Mucosa of descending colon (tissue), 3 donors: ENCODE measurements around the gene JPH2. TPM values are rescaled to one million over a fixed set of nuclear protein-coding genes. Genes with fewer than 3 reads are reported as not detected.

Experiments used
- ATAC-seq: fragments of 200-7000 bp; cut with Tn5 transposase; one replicate; pipeline ENCODE4 v1.9.1; 2020; ENCODE audit warnings: mild to moderate bottlenecking, moderate library complexity
- DNase-seq, 3 donors: peaks; one replicate each; pipeline ENCODE4 v3.0.0-alpha.2; 2020
- H3K36me3 ChIP-seq: fragments of 200-600 bp; one replicate; pipeline ENCODE4 v1.8.0; 2021; ENCODE audit warnings: low read depth, mild to moderate bottlenecking
- H3K4me1 ChIP-seq: fragments of 200-600 bp; one replicate; pipeline ENCODE4 v1.8.0; 2021; ENCODE audit warnings: low read depth, mild to moderate bottlenecking
- H3K4me3 ChIP-seq: fragments of 200-600 bp; one replicate; pipeline ENCODE4 v1.8.0; 2021; ENCODE audit warnings: mild to moderate bottlenecking
- H3K9me3 ChIP-seq: fragments of 200-600 bp; one replicate; pipeline ENCODE4 v1.8.0; 2021; ENCODE audit warnings: mild to moderate bottlenecking
- intact Hi-C, 2 donors: fragments of 100-400 bp; cut with DNase I in 1 of 2; cut with micrococcal nuclease in 1 of 2; formaldehyde crosslinking; loops; one replicate each; pipeline versions ENCODE4 v1.11.0 to v1.11.1; 2022; cut with DNase I, micrococcal nuclease
- total RNA-seq, 3 donors: library from RNA; stranded (reverse); fragmentation: NEBNext Ultra II Directional in 2 of 3; extraction: Animal tissue kit (Norgen Biotek cat#: 25700) in 2 of 3; gene quantifications; one replicate each; pipeline versions ENCODE4 v1.2.1 to v1.2.4, GENCODE V29; 2021 to 2023
- TF ChIP-seq, protein P1 (sequence below): fragments of 200-600 bp; IDR thresholded peaks from one replicate; pipeline ENCODE4 v1.8.0; 2022; ENCODE audit warnings: antibody characterized with exemption, mild to moderate bottlenecking
- donor health status: DM: no; HTN: no; CAD: no; lungs with moderate emphysema.
- donor health status: DM: no; HTN: no; CAD: no.
- donor health status: DM: no; HTN: yes; CAD: no.

The JPH2 gene
- total RNA-seq, 3 donors from 2014 or later: 2.3 to 87.3 (median 8.3) TPM

DNA sequence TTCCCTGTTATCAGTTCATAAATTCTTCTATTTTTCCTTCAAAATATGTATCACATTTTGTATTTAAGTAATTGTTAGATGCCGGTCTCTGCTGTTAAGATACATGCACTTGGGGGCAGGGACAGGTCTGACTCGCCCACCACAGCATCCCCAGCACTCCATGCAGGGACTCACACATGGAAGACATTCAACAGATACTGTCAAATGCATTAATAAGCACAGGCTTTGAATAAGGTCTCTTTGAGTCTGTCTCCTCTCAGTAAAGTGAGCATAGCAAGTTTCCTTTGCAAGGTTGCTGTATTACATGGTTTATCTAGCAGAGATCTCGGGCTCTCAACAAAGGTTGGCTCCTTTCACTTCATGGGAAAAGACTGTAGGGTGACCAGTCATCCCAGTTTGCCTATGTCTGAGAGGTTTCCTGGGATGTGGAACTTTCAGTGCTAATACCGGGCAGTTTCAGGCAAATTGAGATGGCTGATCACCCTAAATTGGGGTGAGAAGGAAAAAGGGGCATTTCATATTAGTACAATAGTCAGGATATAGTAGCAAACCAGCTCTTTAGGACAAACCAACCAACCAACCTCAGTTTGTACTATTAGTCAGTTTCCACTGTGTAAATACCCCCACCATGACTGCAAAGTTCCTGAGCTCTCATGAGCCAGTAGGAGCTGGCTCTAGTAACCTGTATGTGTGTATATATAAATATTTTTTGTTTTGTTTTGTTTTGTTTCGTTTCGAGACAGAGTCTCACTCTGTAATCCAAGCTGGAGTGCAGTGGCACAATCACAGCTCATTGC lies 15.0 kb downstream of the JPH2 start:
- TF ChIP-seq, protein P1, sequence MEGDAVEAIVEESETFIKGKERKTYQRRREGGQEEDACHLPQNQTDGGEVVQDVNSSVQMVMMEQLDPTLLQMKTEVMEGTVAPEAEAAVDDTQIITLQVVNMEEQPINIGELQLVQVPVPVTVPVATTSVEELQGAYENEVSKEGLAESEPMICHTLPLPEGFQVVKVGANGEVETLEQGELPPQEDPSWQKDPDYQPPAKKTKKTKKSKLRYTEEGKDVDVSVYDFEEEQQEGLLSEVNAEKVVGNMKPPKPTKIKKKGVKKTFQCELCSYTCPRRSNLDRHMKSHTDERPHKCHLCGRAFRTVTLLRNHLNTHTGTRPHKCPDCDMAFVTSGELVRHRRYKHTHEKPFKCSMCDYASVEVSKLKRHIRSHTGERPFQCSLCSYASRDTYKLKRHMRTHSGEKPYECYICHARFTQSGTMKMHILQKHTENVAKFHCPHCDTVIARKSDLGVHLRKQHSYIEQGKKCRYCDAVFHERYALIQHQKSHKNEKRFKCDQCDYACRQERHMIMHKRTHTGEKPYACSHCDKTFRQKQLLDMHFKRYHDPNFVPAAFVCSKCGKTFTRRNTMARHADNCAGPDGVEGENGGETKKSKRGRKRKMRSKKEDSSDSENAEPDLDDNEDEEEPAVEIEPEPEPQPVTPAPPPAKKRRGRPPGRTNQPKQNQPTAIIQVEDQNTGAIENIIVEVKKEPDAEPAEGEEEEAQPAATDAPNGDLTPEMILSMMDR: no peak
- DNase-seq (no peak), ATAC-seq (no peak)
- Histone ChIP-seq H3K36me3 (no peaks in the 10 kb centered on the region), H3K4me1 (no peaks in the 10 kb centered on the region), H3K4me3 (no peak overlapping the region), H3K9me3 (no peaks in the 10 kb centered on the region)
- intact Hi-C loops: no loop called here

GRCh38 chr20:44170816-44171410 lies 16.1 kb downstream of the JPH2 start:
- Histone ChIP-seq H3K4me3 (no peak overlapping the region), H3K4me1 (no peaks in the 10 kb centered on the region), H3K9me3 (no peaks in the 10 kb centered on the region), H3K36me3 (no peaks in the 10 kb centered on the region)
- intact Hi-C loops: no loop called here
- no peak for ATAC-seq
- no peak for DNase-seq
- TF ChIP-seq, protein P1: no peak

DNA sequence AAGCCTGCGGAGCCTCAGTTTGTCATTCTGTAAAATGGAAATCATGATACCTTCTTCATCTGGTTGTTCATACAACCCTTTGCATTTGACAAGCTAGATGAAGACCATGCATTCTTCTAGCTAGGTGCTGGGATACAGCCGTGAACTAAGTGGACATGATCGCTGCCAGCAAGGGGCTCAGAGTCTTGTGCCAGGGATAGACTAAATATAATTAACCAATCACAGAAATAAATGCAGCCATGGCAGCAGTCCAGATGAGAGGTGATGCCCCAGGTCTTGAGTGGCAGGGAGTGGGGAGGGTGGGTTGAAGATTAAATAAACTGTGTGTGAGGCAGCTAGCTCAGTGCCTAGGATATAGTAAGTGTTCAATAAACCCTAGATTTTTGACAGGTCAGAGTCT lies 19.3 kb downstream of the JPH2 start:
- H3K4me1 ChIP-seq: no peaks in the 10 kb centered on the region
- DNase-seq (no peak), ATAC-seq (no peak)
- TF ChIP-seq, protein P1: no peak
- no peaks in the 10 kb centered on the region for H3K9me3 ChIP-seq
- H3K36me3 ChIP-seq: no peaks in the 10 kb centered on the region
- H3K4me3 ChIP-seq: no peak overlapping the region
- intact Hi-C loops: no loop called here

- H3K4me3 ChIP-seq: no peak overlapping the region
- intact Hi-C loops: no loop called here
- no peaks in the 10 kb centered on the region for H3K36me3 ChIP-seq
- no peaks in the 10 kb centered on the region for H3K4me1 ChIP-seq
- ATAC-seq: no peak
- TF ChIP-seq, protein P1: no peak
- H3K9me3 ChIP-seq: no peaks in the 10 kb centered on the region
- no peak for DNase-seq
These were observed 20.5 kb downstream of the JPH2 start for GRCh38 chr20:44166477-44166876.

GRCh38 chr20:44166008-44166407 lies 21.0 kb downstream of the JPH2 start:
- no peak for DNase-seq
- H3K36me3 ChIP-seq: no peaks in the 10 kb centered on the region
- no peaks in the 10 kb centered on the region for H3K4me1 ChIP-seq
- H3K9me3 ChIP-seq: no peaks in the 10 kb centered on the region
- H3K4me3 ChIP-seq: no peak overlapping the region
- TF ChIP-seq, protein P1: no peak
- intact Hi-C loops: no loop called here
- ATAC-seq: no peak
